PC-9 (cell line): ENCODE measurements around the gene CTBP2. TPM values are rescaled to one million over a fixed set of nuclear protein-coding genes. Genes with fewer than 3 reads are reported as not detected.
"Not testable (repeated sequence)": the region's sequence is repeated elsewhere in the genome, so short reads cannot be mapped to it uniquely, and the experiment has no call there.

ENCODE experiments used
- BruUV-seq: library from RNA; stranded (reverse); fragments of 400-500 nt; replicated peaks from 2 replicates; lab custom pipeline; 2021; lab: Mats Ljungman, UMichigan
- CTCF ChIA-PET: fragments of 300-600 bp; sonication (Branson Sonifier 250); formaldehyde crosslinking; loops from one replicate; lab custom pipeline; 2022; ENCODE audit warnings: antibody characterized with exemption; lab: Charles Lee
- POLR2A ChIA-PET: fragments of 300-600 bp; sonication (Branson Sonifier 250); formaldehyde crosslinking; loops from one replicate; lab custom pipeline; 2022; ENCODE audit warnings: antibody characterized with exemption; ENCODE audit not compliant: unreplicated experiment; lab: Charles Lee
- DNase-seq, 2 experiments: peaks; one replicate each; pipeline versions ENCODE4 v3.0.0 to v3.0.0-alpha.2; 2015 to 2022; ENCODE audit warnings: mixed read lengths in 1 of 2
- H2AFZ ChIP-seq: fragments of 200-600 bp; sonication (generic); 2 replicates; pipeline ENCODE4 v1.8.1; 2017; ENCODE audit warnings: antibody characterized with exemption
- H3F3A ChIP-seq: fragments of 200-600 bp; sonication (generic); 2 replicates; pipeline ENCODE4 v1.8.1; 2017; ENCODE audit warnings: antibody characterized with exemption, mild to moderate bottlenecking, low read depth; ENCODE audit not compliant: insufficient read depth
- H3K27ac ChIP-seq: fragments of 200-600 bp; sonication (generic); 2 replicates; pipeline ENCODE4 v1.6.1; 2016; ENCODE audit warnings: mixed run types
- H3K27me3 ChIP-seq: fragments of 200-600 bp; sonication (generic); 2 replicates; pipeline ENCODE4 v1.6.1; 2016; ENCODE audit warnings: low read depth, mixed run types; ENCODE audit not compliant: insufficient read depth
- H3K36me3 ChIP-seq: fragments of 200-600 bp; sonication (generic); 2 replicates; pipeline ENCODE4 v1.6.1; 2016; ENCODE audit warnings: low read depth, mixed run types
- H3K4me1 ChIP-seq: fragments of 200-600 bp; sonication (generic); replicated peaks from 2 replicates; pipeline ENCODE4 v1.6.1; 2016; ENCODE audit warnings: mixed run types; ENCODE audit not compliant: insufficient read depth
- H3K4me2 ChIP-seq: fragments of 200-600 bp; sonication (generic); 2 replicates; pipeline ENCODE4 v1.6.1; 2017; ENCODE audit warnings: mixed run types
- H3K4me3 ChIP-seq: fragments of 200-600 bp; sonication (generic); 2 replicates; pipeline ENCODE4 v1.6.1; 2016; ENCODE audit warnings: mixed run types
- H3K79me2 ChIP-seq: fragments of 200-600 bp; sonication (generic); 2 replicates; pipeline ENCODE4 v1.6.1; 2017; ENCODE audit warnings: low read depth, mixed run types
- H3K9me2 ChIP-seq: fragments of 200-600 bp; sonication (generic); 2 replicates; pipeline ENCODE4 v1.8.1; 2017; ENCODE audit warnings: mild to moderate bottlenecking; ENCODE audit not compliant: insufficient read depth
- H3K9me3 ChIP-seq: fragments of 200-600 bp; sonication (generic); 2 replicates; pipeline ENCODE4 v1.8.1; 2016; ENCODE audit warnings: low read depth; ENCODE audit not compliant: insufficient read depth
- H4K20me1 ChIP-seq: fragments of 200-600 bp; sonication (generic); 2 replicates; pipeline ENCODE4 v1.8.1; 2017; ENCODE audit not compliant: insufficient read depth
- CTCF ChIP-seq: fragments of 200-600 bp; sonication (generic); conservative IDR thresholded peaks from 2 replicates; pipeline ENCODE4 v1.6.1; 2017; ENCODE audit warnings: mixed run types, antibody characterized with exemption, mild to moderate bottlenecking, moderate library complexity
- EZH2 ChIP-seq: fragments of 200-600 bp; sonication (generic); IDR thresholded peaks from 2 replicates; pipeline ENCODE4 v1.8.0; 2017; ENCODE audit warnings: antibody characterized with exemption, low read depth
- intact Hi-C: fragments of 100-400 bp; cut with micrococcal nuclease; formaldehyde crosslinking; loops from one replicate; pipeline ENCODE4 v1.10.0; 2022; ENCODE audit not compliant: unreplicated experiment
- total RNA-seq: library from RNA; stranded (reverse); gene quantifications from 2 replicates; pipeline ENCODE4 v1.2.3, GENCODE V29; 2021

Gene CTBP2
- total RNA-seq, 1 experiment from 2014 or later, result 60.5 TPM

DNA sequence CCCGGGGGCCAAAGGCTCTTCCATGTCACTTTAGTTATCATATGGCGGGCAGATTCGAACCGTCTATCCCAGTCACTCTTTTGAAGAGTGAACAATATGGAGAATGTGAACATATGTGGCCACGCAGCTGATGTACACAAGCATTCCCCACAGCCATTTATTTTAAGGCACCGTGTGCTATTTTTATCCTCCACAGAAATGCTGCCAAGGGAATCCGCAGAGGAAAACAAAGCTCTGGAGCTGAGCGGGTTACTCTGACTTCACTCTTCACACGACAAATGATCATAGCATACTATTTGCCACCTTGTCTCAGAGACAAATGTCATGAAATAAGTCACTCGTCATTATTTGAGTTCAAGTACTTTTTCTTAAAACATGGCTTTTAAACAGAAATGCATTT, 100.3 kb downstream of the CTBP2 start:
- Histone ChIP-seq H3K36me3 (no peaks in the 10 kb centered on the region), H3K27ac (no peak overlapping the region), H3K4me2 (no peak overlapping the region)

DNA sequence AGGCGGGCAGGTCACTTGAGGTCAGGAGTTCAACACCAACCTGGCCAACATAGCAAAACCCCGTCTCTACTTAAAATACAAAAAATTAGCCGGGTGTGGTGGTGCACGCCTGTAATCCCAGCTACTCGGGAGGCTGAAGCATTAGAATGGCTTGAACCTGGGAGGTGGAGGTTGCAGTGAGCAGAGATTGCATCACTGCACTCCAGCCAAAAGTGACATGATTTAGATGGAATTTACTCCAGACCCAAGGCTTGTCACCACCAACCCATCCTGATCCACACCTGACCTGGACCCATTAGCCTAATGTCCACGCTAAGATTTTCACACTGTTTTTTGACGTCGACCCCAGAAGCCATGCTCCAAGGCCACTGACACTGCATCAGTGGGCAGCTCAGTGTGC, 101.0 kb downstream of the CTBP2 start:
- H3K27ac ChIP-seq, H3K27me3 ChIP-seq, H3K4me2 ChIP-seq, BruUV-seq, POLR2A ChIA-PET, H3K9me3 ChIP-seq, H3K36me3 ChIP-seq, CTCF ChIA-PET, H2AFZ ChIP-seq, H3K4me3 ChIP-seq, intact Hi-C loops, DNase-seq, H4K20me1 ChIP-seq, H3K9me2 ChIP-seq: not testable (repeated sequence)
- H3K79me2 ChIP-seq, result peaks cover 92% of the 10 kb centered on the region
- peaks cover 12% of the 10 kb centered on the region; the same call in 1 of the 2 replicates for H3F3A ChIP-seq
- peaks cover 24% of the 10 kb centered on the region for H3K4me1 ChIP-seq

More for the DNA sequence above, 100.3 kb downstream of the CTBP2 start:
- Histone ChIP-seq H2AFZ (no peak overlapping the region), H3K9me2 (no peaks in the 10 kb centered on the region), H3K4me3 (no peak overlapping the region), H4K20me1 (0 out of 2 replicates have a peak, but pooled peaks cover 4% of the 10 kb centered on the region), H3F3A (peaks cover 15% of the 10 kb centered on the region), H3K4me1 (peaks cover 27% of the 10 kb centered on the region), H3K9me3 (no peaks in the 10 kb centered on the region), H3K79me2 (peaks cover 85% of the 10 kb centered on the region), H3K27me3 (no peaks in the 10 kb centered on the region)
- BruUV-seq, result no TSS peak
- ChIA-PET POLR2A (no interaction called here), CTCF (no interaction called here)
- no peak for DNase-seq
- intact Hi-C loops, result loop anchor here (5.0 kb wide), 1 partner anchor 762 kb away; the partner anchor contains the start of genes BCCIP and UROS
- no peak for TF ChIP-seq CTCF
- no peak for TF ChIP-seq EZH2

DNA sequence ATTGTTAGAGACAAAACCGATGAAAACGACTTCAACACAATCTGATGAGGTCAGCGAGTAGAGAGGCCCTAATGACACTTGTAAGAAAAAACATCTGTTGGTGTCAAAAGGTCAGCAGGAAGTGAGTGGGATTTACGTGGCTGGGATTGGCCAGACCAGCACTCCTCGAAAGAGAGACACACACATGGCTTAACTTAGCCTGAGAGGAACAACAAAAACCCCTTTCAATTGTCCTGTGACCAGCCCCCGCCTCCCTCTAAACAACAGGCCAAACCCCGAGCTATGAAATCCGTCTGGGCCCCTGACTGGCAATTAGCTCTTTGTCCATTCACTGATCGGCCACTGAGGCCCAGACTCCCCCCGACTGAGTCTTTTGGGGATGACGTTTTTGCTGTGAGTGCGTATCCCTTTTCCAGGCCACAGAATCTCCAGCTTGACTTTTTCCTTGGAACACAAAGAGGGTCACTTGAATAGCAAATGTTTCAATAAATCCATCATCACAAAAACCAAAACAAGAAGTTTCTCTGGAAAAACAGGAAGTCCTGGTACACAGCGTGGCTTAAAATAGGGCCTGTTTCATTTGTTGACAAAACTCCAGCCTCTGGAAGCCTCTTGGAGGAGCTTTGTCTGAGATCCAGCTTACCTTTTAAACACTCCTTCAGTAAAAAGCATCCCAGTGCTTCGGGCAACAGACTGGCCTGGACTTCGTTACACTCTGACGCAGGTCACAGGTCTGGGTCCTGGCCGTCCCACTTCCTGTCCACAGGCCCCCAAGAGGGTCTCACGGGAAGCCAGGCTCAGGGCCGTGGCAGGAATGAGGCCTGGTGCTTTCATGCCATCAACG, 103.0 kb downstream of the CTBP2 start:
- CTCF ChIA-PET, result no interaction called here
- Histone ChIP-seq H3K79me2 (peaks cover 91% of the 10 kb centered on the region), H2AFZ (no peak overlapping the region), H3K9me2 (no peaks in the 10 kb centered on the region), H3K36me3 (no peaks in the 10 kb centered on the region), H3F3A (no peaks in the 10 kb centered on the region), H3K4me1 (peaks cover 5% of the 10 kb centered on the region; the same call in 1 of the 2 replicates), H4K20me1 (0 out of 2 replicates have a peak, but pooled peaks cover 4% of the 10 kb centered on the region), H3K27ac (no peak overlapping the region), H3K4me2 (no peak overlapping the region), H3K4me3 (no peak overlapping the region), H3K27me3 (no peaks in the 10 kb centered on the region), H3K9me3 (no peaks in the 10 kb centered on the region)
- POLR2A ChIA-PET, result interaction anchor here (0.5 kb wide), 1 partner anchor 636 kb away, joined by 13 read pairs; no protein-coding TSS in a partner anchor
- no TSS peak for BruUV-seq
- intact Hi-C loops, result no loop called here
- TF ChIP-seq CTCF, result no peak
- TF ChIP-seq EZH2, result no peak
- DNase-seq, result no peak
